HepG2 (cell line): ENCODE measurements around the gene RPEL1. TPM values are rescaled to one million over a fixed set of nuclear protein-coding genes. Genes with fewer than 3 reads are reported as not detected.
A peak's percentile ranks its signal among the peaks of the same experiment; 100 is the strongest.

Source experiments
- ATAC-seq: fragments of 200-7000 bp; cut with Tn5 transposase; 3 replicates; pipeline ENCODE4 v1.9.1; 2020; ENCODE audit warnings: mild to moderate bottlenecking, moderate library complexity
- BruUV-seq: library from RNA; stranded (reverse); fragments of 400-500 nt; replicated peaks from 2 replicates; lab custom pipeline; 2021; lab: Mats Ljungman, UMichigan
- CTCF ChIA-PET: fragments of 300-600 bp; formaldehyde crosslinking; extraction: SDS; loops from one replicate; lab custom pipeline; 2021; ENCODE audit warnings: low total read pairs, inconsistent platforms, low intra/inter-chr PET ratio; lab: Yijun Ruan, JAX
- POLR2A ChIA-PET: fragments of 350-600 bp; sonication (Branson Sonifier 250); formaldehyde crosslinking; loops from one replicate; lab custom pipeline; 2020; ENCODE audit warnings: antibody characterized with exemption, inconsistent platforms; lab: Yijun Ruan, JAX
- DNase-seq: peaks from one replicate; pipeline ENCODE4 v3.0.0-alpha.2; 2015; ENCODE audit warnings: low spot score
- FAIRE-seq: peaks from 3 replicates; lab custom pipeline; 2011; peaks lifted over from hg19 to GRCh38; lab: Jason Lieb, UNC
- H2AFZ ChIP-seq: one replicate; pipeline ENCODE4 v1.6.1; 2011; ENCODE audit warnings: low read length, inconsistent platforms
- H3K27ac ChIP-seq: fragments of 300-600 bp; 3 replicates; pipeline ENCODE4 v1.8.0; 2011; ENCODE audit warnings: mixed run types, mild to moderate bottlenecking, mixed read lengths, low read length, inconsistent platforms; ENCODE audit not compliant: insufficient read depth; ENCODE audit errors: extremely low read length
- H3K27me3 ChIP-seq, 2 experiments: fragments of 200-600 bp in 1 of 2; 2 replicates in 1 of 2; 3 replicates in 1 of 2; pipeline versions ENCODE4 v1.6.0 to v1.8.0; 2011; ENCODE audit warnings: low read length in 2 of 2, mild to moderate bottlenecking in 2 of 2, moderate library complexity in 2 of 2, inconsistent platforms in 1 of 2; ENCODE audit not compliant: insufficient read depth in 2 of 2, control insufficient read depth in 1 of 2
- H3K36me3 ChIP-seq, 2 experiments: fragments of 200-600 bp in 1 of 2; replicated peaks in 1 of 2; 2 replicates in 1 of 2; 3 replicates in 1 of 2; pipeline versions ENCODE4 v1.5.1 to v1.8.0; 2011; ENCODE audit warnings: low read length in 2 of 2, inconsistent platforms in 1 of 2; ENCODE audit not compliant: insufficient read depth in 2 of 2, control insufficient read depth in 1 of 2
- H3K4me1 ChIP-seq: 2 replicates; pipeline ENCODE4 v1.5.1; 2012; ENCODE audit warnings: low read length, inconsistent platforms; ENCODE audit not compliant: insufficient read depth
- H3K4me2 ChIP-seq: 2 replicates; pipeline ENCODE4 v1.6.0; 2011; ENCODE audit warnings: low read depth, low read length, inconsistent platforms
- H3K4me3 ChIP-seq, 3 experiments: fragments of 200-600 bp in 1 of 3; sonication (generic), shearing (Covaris generic) in 1 of 3; replicated peaks in 1 of 3; 2 replicates each; pipeline ENCODE4 v1.5.1; 2011 to 2016; ENCODE audit warnings: low read length in 3 of 3, inconsistent platforms in 2 of 3, low read depth in 2 of 3, mild to moderate bottlenecking in 2 of 3, control low read depth in 1 of 3, mixed read lengths in 1 of 3; ENCODE audit not compliant: insufficient read depth in 1 of 3
- H3K79me2 ChIP-seq: one replicate; pipeline ENCODE4 v1.6.1; 2011; ENCODE audit warnings: low read length, inconsistent platforms; ENCODE audit not compliant: insufficient read depth
- H3K9ac ChIP-seq: 2 replicates; pipeline ENCODE4 v1.6.0; 2011; ENCODE audit warnings: mild to moderate bottlenecking, low read depth, low read length, inconsistent platforms; ENCODE audit not compliant: insufficient read depth
- H3K9me3 ChIP-seq: 2 replicates; pipeline ENCODE4 v1.5.1; 2012; ENCODE audit warnings: mild to moderate bottlenecking, low read length
- H4K20me1 ChIP-seq: 2 replicates; pipeline ENCODE4 v1.6.0; 2011; ENCODE audit warnings: inconsistent platforms, mild to moderate bottlenecking, low read length, moderate library complexity; ENCODE audit not compliant: insufficient read depth
- ATM ChIP-seq: fragments of 450-650 bp; IDR thresholded peaks from 2 replicates; pipeline ENCODE4 v1.7.1; 2017; ENCODE audit warnings: mild to moderate bottlenecking, borderline replicate concordance
- DPF2 ChIP-seq: sonication (generic); formaldehyde crosslinking; IDR thresholded peaks from 2 replicates; pipeline ENCODE4 v1.4.0; 2020; ENCODE audit warnings: mild to moderate bottlenecking, low read depth, missing genetic modification reagents, borderline replicate concordance
- HNF4A ChIP-seq: sonication (generic); formaldehyde crosslinking; IDR thresholded peaks from 2 replicates; pipeline ENCODE4 v1.4.0; 2020; ENCODE audit warnings: missing genetic modification reagents
- MEF2D ChIP-seq: sonication (generic); formaldehyde crosslinking; IDR thresholded peaks from 2 replicates; pipeline ENCODE4 v1.5.1; 2020; ENCODE audit warnings: mild to moderate bottlenecking, missing genetic modification reagents
- NFE2L1 ChIP-seq: sonication (generic); formaldehyde crosslinking; IDR thresholded peaks from 2 replicates; pipeline ENCODE4 v1.4.0; 2020; ENCODE audit warnings: missing genetic modification reagents, mild to moderate bottlenecking, borderline replicate concordance
- THAP7 ChIP-seq: sonication (generic); formaldehyde crosslinking; IDR thresholded peaks from 2 replicates; pipeline ENCODE4 v1.8.1; 2023; ENCODE audit warnings: mild to moderate bottlenecking, missing genetic modification reagents
- ZMYM4 ChIP-seq: sonication (generic); formaldehyde crosslinking; IDR thresholded peaks from 2 replicates; pipeline ENCODE4 v1.8.1; 2023; ENCODE audit warnings: mild to moderate bottlenecking, missing genetic modification reagents
- ZNF180 ChIP-seq: sonication (generic); formaldehyde crosslinking; IDR thresholded peaks from 2 replicates; pipeline ENCODE4 v1.4.0; 2020; ENCODE audit warnings: low read depth, missing genetic modification reagents, borderline replicate concordance
- ZNF264 ChIP-seq: sonication (generic); formaldehyde crosslinking; IDR thresholded peaks from 2 replicates; pipeline ENCODE4 v1.4.0; 2020; ENCODE audit warnings: missing genetic modification reagents
- ZNF383 ChIP-seq: sonication (generic); formaldehyde crosslinking; IDR thresholded peaks from 2 replicates; pipeline ENCODE4 v1.4.0; 2020; ENCODE audit warnings: missing genetic modification reagents, mild to moderate bottlenecking, borderline replicate concordance
- ZNF431 ChIP-seq: sonication (generic); formaldehyde crosslinking; IDR thresholded peaks from 2 replicates; pipeline ENCODE4 v1.9.0; 2022; ENCODE audit warnings: missing genetic modification reagents, low read depth, mild to moderate bottlenecking, borderline replicate concordance
- ZNF572 ChIP-seq: sonication (generic); formaldehyde crosslinking; IDR thresholded peaks from 2 replicates; pipeline ENCODE4 v1.5.1; 2020; ENCODE audit warnings: mild to moderate bottlenecking, missing genetic modification reagents
- ZNF639 ChIP-seq: conservative IDR thresholded peaks from 2 replicates; pipeline ENCODE4 v1.6.1; 2018; ENCODE audit warnings: missing genetic modification reagents
- ZNF780A ChIP-seq: sonication (generic); formaldehyde crosslinking; IDR thresholded peaks from 2 replicates; pipeline ENCODE4 v1.8.0; 2022; ENCODE audit warnings: mild to moderate bottlenecking, missing genetic modification reagents, moderate library complexity
- ZSCAN30 ChIP-seq: sonication (generic); formaldehyde crosslinking; IDR thresholded peaks from 2 replicates; pipeline ENCODE4 v1.5.0; 2020; ENCODE audit warnings: mild to moderate bottlenecking, missing genetic modification reagents
- whole genome bisulfite sequencing: methylation state at CpG from one replicate; pipeline ENCODE4 v1.1.6; 2017; ENCODE audit warnings: low lambda C conversion rate; 5-methylcytosine and 5-hydroxymethylcytosine counted together
- in situ Hi-C: cut with HindIII; loops from 2 replicates; pipeline ENCODE4 v1.10.0; 2017; ENCODE audit warnings: low pct_unique_long_range_greater_than_20kb; ENCODE audit not compliant: extremely low pct_ligation_motif_present
- intact Hi-C: fragments of 100-400 bp; cut with micrococcal nuclease; formaldehyde crosslinking; loops from one replicate; pipeline ENCODE4 v1.10.0; 2022; ENCODE audit not compliant: unreplicated experiment
- polyA plus RNA-seq, 8 experiments: library from polyadenylated mRNA; depleted of rRNA in 3 of 8; stranded (reverse) in 7 of 8; unstranded in 1 of 8; fragments of >200 nt; fragmentation: Illumina TruSeq in 4 of 8; extraction: Trizol in 4 of 8; gene quantifications; 2 replicates each; pipeline versions ENCODE4 v1.2.1 to v1.2.3, GENCODE V29; 2011 to 2016; ENCODE audit warnings: low read depth in 4 of 8, missing spikeins in 1 of 8, mixed read lengths in 1 of 8; ENCODE audit not compliant: insufficient read depth in 1 of 8
- total RNA-seq, 5 experiments: library from RNA; depleted of rRNA; stranded (reverse); fragments of >200 nt; fragmentation: Illumina TruSeq; extraction: Trizol; gene quantifications; 2 replicates each; pipeline ENCODE4 v1.2.3, GENCODE V29; 2016; ENCODE audit warnings: low read depth in 1 of 5
- TF ChIP-seq, protein P1 (sequence below): IDR thresholded peaks from 2 replicates; pipeline ENCODE4 v1.6.1; 2016; ENCODE audit warnings: missing genetic modification reagents, missing compliant biosample characterization
- TF ChIP-seq, protein P2 (sequence below): IDR thresholded peaks from 2 replicates; pipeline ENCODE4 v1.6.1; 2012; ENCODE audit warnings: low read depth, low read length, improper control_type of control experiment
- TF ChIP-seq, protein P3 (sequence below): sonication (generic); formaldehyde crosslinking; IDR thresholded peaks from 2 replicates; pipeline ENCODE4 v1.5.1; 2020; ENCODE audit warnings: missing genetic modification reagents, mild to moderate bottlenecking, borderline replicate concordance
- TF ChIP-seq, protein P4 (sequence below): sonication (generic); formaldehyde crosslinking; IDR thresholded peaks from 2 replicates; pipeline ENCODE4 v1.5.1; 2020; ENCODE audit warnings: mild to moderate bottlenecking, missing genetic modification reagents, borderline replicate concordance

The RPEL1 gene
- total and polyA plus RNA-seq, 2 of the 13 experiments (the other 11 are each of a cell fraction or from before 2014, with no cell fraction given): 0.04 to 0.07 TPM

DNA sequence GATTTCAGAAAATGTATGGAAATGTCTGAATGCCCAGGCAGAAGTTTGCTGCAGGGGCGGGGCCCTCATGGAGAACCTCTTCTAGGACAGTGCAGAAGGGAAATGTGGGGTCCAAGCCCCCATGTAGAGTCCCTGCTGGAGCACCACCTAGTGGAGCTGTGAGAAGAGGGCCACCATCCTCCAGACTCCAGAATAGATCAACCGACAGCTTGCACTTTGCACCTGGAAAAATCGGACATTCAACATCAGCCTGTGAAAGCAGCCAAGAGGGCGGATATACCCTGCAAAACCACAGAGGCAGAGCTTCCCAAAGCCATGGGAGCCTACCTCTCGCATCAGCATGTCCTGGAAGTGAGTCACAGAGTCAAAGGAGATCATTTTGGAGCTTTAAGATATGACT, 14.3 kb downstream of the RPEL1 start:
- ChIA-PET POLR2A (no interaction called here), CTCF (no interaction called here)
- no peaks in the 10 kb centered on the region for H3K27me3 ChIP-seq
- H3K27ac ChIP-seq: no peak overlapping the region
- intact Hi-C loops: no loop called here
- FAIRE-seq: no peak
- peak overlapping the region; percentile 57 for H3K4me2 ChIP-seq
- H3K4me3 ChIP-seq: no peak overlapping the region
- H4K20me1 ChIP-seq: no peaks in the 10 kb centered on the region
- H3K79me2 ChIP-seq: no peaks in the 10 kb centered on the region
- BruUV-seq: no TSS peak
- DNase-seq: no peak
- no peaks in the 10 kb centered on the region for H3K36me3 ChIP-seq
- no peak overlapping the region for H3K9ac ChIP-seq
- peaks cover 10% of the 10 kb centered on the region; the same call in 1 of the 2 replicates for H3K9me3 ChIP-seq
- ATAC-seq: peak; percentile 72
- H2AFZ ChIP-seq: no peak overlapping the region
- 3% methylated on average over 4 of the region's 5 CpGs for WGBS
- in situ Hi-C loops: no loop called here
- H3K4me1 ChIP-seq: peaks cover 20% of the 10 kb centered on the region
- TF ChIP-seq DPF2 (CRISPR knock-in tag): no peak
- TF ChIP-seq ATM: no peak
- TF ChIP-seq, protein P1, sequence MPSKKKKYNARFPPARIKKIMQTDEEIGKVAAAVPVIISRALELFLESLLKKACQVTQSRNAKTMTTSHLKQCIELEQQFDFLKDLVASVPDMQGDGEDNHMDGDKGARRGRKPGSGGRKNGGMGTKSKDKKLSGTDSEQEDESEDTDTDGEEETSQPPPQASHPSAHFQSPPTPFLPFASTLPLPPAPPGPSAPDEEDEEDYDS (CRISPR knock-in tag): no peak
- TF ChIP-seq ZNF572 (CRISPR knock-in tag): no peak
- TF ChIP-seq ZNF431 (CRISPR knock-in tag): no peak
- TF ChIP-seq, protein P2, sequence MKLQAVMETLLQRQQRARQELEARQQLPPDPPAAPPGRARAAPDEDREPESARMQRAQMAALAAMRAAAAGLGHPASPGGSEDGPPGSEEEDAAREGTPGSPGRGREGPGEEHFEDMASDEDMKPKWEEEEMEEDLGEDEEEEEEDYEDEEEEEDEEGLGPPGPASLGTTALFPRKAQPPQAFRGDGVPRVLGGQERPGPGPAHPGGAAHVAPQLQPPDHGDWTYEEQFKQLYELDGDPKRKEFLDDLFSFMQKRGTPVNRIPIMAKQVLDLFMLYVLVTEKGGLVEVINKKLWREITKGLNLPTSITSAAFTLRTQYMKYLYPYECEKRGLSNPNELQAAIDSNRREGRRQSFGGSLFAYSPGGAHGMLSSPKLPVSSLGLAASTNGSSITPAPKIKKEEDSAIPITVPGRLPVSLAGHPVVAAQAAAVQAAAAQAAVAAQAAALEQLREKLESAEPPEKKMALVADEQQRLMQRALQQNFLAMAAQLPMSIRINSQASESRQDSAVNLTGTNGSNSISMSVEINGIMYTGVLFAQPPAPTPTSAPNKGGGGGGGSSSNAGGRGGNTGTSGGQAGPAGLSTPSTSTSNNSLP: no peak
- TF ChIP-seq, protein P3, sequence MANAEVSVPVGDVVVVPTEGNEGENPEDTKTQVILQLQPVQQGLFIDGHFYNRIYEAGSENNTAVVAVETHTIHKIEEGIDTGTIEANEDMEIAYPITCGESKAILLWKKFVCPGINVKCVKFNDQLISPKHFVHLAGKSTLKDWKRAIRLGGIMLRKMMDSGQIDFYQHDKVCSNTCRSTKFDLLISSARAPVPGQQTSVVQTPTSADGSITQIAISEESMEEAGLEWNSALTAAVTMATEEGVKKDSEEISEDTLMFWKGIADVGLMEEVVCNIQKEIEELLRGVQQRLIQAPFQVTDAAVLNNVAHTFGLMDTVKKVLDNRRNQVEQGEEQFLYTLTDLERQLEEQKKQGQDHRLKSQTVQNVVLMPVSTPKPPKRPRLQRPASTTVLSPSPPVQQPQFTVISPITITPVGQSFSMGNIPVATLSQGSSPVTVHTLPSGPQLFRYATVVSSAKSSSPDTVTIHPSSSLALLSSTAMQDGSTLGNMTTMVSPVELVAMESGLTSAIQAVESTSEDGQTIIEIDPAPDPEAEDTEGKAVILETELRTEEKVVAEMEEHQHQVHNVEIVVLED (CRISPR knock-in tag): no peak
- peak; percentile 45 for TF ChIP-seq HNF4A (CRISPR knock-in tag)
- TF ChIP-seq, protein P4, sequence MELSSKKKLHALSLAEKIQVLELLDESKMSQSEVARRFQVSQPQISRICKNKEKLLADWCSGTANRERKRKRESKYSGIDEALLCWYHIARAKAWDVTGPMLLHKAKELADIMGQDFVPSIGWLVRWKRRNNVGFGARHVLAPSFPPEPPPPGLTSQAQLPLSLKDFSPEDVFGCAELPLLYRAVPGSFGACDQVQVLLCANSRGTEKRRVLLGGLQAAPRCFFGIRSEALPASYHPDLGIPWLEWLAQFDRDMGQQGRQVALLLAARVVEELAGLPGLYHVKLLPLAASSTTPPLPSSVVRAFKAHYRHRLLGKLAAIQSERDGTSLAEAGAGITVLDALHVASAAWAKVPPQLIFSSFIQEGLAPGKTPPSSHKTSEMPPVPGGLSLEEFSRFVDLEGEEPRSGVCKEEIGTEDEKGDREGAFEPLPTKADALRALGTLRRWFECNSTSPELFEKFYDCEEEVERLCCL (CRISPR knock-in tag): no peak
- TF ChIP-seq NFE2L1 (CRISPR knock-in tag): no peak
- no peak for TF ChIP-seq ZNF383 (CRISPR knock-in tag)
- TF ChIP-seq ZNF264: no peak
- TF ChIP-seq THAP7: no peak
- TF ChIP-seq ZNF639 (CRISPR knock-in tag): no peak
- TF ChIP-seq ZNF180: no peak
- TF ChIP-seq ZSCAN30: no peak
- TF ChIP-seq MEF2D (CRISPR knock-in tag): no peak
- TF ChIP-seq ZNF780A (CRISPR knock-in tag): no peak
- TF ChIP-seq ZMYM4 (CRISPR knock-in tag): peak; percentile 30; the same call in 1 of the 2 replicates
